Inflammatory macrophage (primary cell): Measurements from ENCODE around the gene DIAPH1.
"Not testable (repeated sequence)": the region's sequence is repeated elsewhere in the genome, so short reads cannot be mapped to it uniquely, and the experiment has no call there.

Experiments used
- DNase-seq, 2 donors: peaks; one replicate each; pipeline ENCODE4 v3.0.0-alpha.2; 2020 to 2022

DIAPH1 gene

GRCh38 chr5:141609921-141610320 is 8.9 kb downstream of the DIAPH1 start:
- DNase-seq: not testable (repeated sequence)

GRCh38 chr5:141609044-141609443 is 9.8 kb downstream of the DIAPH1 start:
- no peak for DNase-seq

- DNase-seq: no peak
These were observed 10.2 kb downstream of the DIAPH1 start for GRCh38 chr5:141608557-141608956.

GRCh38 chr5:141608046-141608445 is 10.8 kb downstream of the DIAPH1 start:
- DNase-seq: no peak

GRCh38 chr5:141605523-141606277 is 13.1 kb downstream of the DIAPH1 start:
- DNase-seq: peak; percentile 88 to 89

GRCh38 chr5:141603923-141604717 is 14.7 kb downstream of the DIAPH1 start:
- peak; percentile 96 to 99 for DNase-seq

- no peak for DNase-seq
These were observed 16.2 kb downstream of the DIAPH1 start for GRCh38 chr5:141602606-141603005.

GRCh38 chr5:141598391-141599345 is 20.1 kb downstream of the DIAPH1 start:
- peak; percentile 14 to 15 for DNase-seq

GRCh38 chr5:141597814-141598213 is 21.0 kb downstream of the DIAPH1 start:
- DNase-seq: no peak

GRCh38 chr5:141597394-141597793 is 21.4 kb downstream of the DIAPH1 start:
- DNase-seq: peak; percentile 55 to 74

- DNase-seq: no peak
These were observed 21.9 kb downstream of the DIAPH1 start for GRCh38 chr5:141596867-141597266.

- peak; percentile 73 to 74 for DNase-seq
These were observed 28.7 kb downstream of the DIAPH1 start for GRCh38 chr5:141590127-141590526.

GRCh38 chr5:141586246-141586645 is 32.6 kb downstream of the DIAPH1 start:
- DNase-seq: no peak

GRCh38 chr5:141585594-141585993 is 33.2 kb downstream of the DIAPH1 start:
- peak in 1 of 2 donors; percentile 26 for DNase-seq

GRCh38 chr5:141574122-141574510 is 44.7 kb downstream of the DIAPH1 start:
- no peak for DNase-seq

- no peak for DNase-seq
These were observed 45.2 kb downstream of the DIAPH1 start for GRCh38 chr5:141573489-141574121.

- peak; percentile 37 to 72 for DNase-seq
These were observed 48.1 kb downstream of the DIAPH1 start for GRCh38 chr5:141570655-141571054.

GRCh38 chr5:141567513-141568117 is 51.2 kb downstream of the DIAPH1 start:
- no peak for DNase-seq

- no peak for DNase-seq
These were observed 52.8 kb downstream of the DIAPH1 start for GRCh38 chr5:141565826-141566570.

- DNase-seq: peak; percentile 93 to 98
These were observed 54.5 kb downstream of the DIAPH1 start for GRCh38 chr5:141564216-141564692.
